Natural killer cell treated with Interleukin-12 subunit alpha and Interleukin-12 subunit beta and Interleukin-15 and Interleukin-18, amount 100 ng/mL, for 72 hours (primary cell): ENCODE data around the gene AKR7A3. TPM values are rescaled to one million over a fixed set of nuclear protein-coding genes. Genes with fewer than 3 reads are reported as not detected.

ENCODE experiments used
- ATAC-seq, 2 donors: fragments of 150-1000 bp; cut with Tn5 transposase in 1 of 2; sonication (Bioruptor Pico), chemical (Tn5 transposase) in 1 of 2; 2 replicates each; pipeline ENCODE4 v1.10.0; 2021
- DNase-seq: peaks from one replicate; pipeline ENCODE4 v3.0.0; 2022; ENCODE audit warnings: low spot score
- H3K27ac Mint-ChIP-seq, 2 donors: 1 replicate in 1 of 2; 2 replicates in 1 of 2; pipeline ENCODE4 v1.8.0; 2022; ENCODE audit warnings: mixed read lengths in 2 of 2, mild to moderate bottlenecking in 1 of 2, moderate library complexity in 1 of 2
- H3K27me3 Mint-ChIP-seq, 2 donors: 1 replicate in 1 of 2; 2 replicates in 1 of 2; pipeline ENCODE4 v1.8.0; 2022; ENCODE audit warnings: mixed read lengths in 2 of 2
- H3K36me3 Mint-ChIP-seq: one replicate; pipeline ENCODE4 v1.8.0; 2022; ENCODE audit warnings: mixed read lengths
- H3K4me1 Mint-ChIP-seq, 2 donors: 1 replicate in 1 of 2; 2 replicates in 1 of 2; pipeline ENCODE4 v1.8.0; 2022; ENCODE audit warnings: low read depth in 2 of 2, mixed read lengths in 2 of 2, mild to moderate bottlenecking in 1 of 2
- H3K4me3 Mint-ChIP-seq: one replicate; pipeline ENCODE4 v1.8.0; 2022; ENCODE audit warnings: mixed read lengths
- H3K9me3 Mint-ChIP-seq: 2 replicates; pipeline ENCODE4 v1.8.0; 2022; ENCODE audit warnings: mixed read lengths
- total RNA-seq, 2 donors: library from RNA; stranded (reverse); gene quantifications; one replicate each; pipeline ENCODE4 v1.2.3, GENCODE V29; 2022

The AKR7A3 gene
- total RNA-seq, 2 donors from 2014 or later: 0.43 to 2.0 TPM

DNA sequence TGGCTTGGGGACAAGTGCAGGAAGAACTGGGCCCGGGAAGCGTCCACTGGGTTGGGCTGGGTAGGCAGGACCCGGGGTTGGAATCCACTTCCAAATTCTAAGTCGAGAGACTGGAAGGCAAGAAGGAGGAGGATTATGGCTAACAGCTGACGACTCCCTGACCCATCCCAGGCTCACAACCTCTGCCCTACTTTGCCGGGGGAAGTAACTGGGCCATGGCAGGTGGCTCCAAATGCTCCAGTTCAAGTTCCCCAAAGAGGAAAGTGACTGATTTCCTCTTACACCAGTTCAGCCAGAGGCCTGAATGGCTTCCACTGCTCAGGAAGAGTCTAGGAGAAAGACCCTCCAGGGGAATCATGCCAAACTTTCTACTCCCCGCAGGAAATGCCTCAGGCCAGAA, 48.7 kb downstream of the AKR7A3 start:
- H3K4me1 Mint-ChIP-seq: peaks cover 3 to 6% of the 10 kb centered on the region in 2 donors
- DNase-seq (no peak), ATAC-seq (no peak)
- no peaks in the 10 kb centered on the region for H3K9me3 Mint-ChIP-seq
- no peaks in the 10 kb centered on the region for H3K27me3 Mint-ChIP-seq
- H3K36me3 Mint-ChIP-seq: peaks cover 15% of the 10 kb centered on the region
- no peak overlapping the region for H3K4me3 Mint-ChIP-seq
- H3K27ac Mint-ChIP-seq: no peak overlapping the region

DNA sequence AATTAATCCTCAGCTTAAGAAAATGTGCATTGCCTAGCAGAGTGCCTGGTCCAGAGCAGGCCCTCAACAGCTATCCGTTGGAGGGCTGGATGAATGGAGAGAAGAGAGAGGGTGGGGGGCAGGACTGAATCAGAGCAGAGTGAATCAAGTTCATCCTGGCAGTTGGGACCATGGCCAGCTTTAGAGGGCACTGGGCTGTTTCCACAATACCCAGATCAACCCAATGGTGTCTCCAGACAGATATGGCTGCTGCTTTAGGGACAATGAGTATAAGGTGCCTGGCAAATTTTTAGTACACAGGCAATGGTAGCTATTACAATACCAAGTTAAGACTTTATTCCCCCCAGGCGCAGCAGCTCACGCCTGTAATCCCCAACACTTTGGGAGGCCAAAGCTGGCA, 54.3 kb downstream of the AKR7A3 start:
- ATAC-seq: no peak
- Mint-ChIP-seq H3K27ac (no peak overlapping the region), H3K9me3 (no peaks in the 10 kb centered on the region), H3K27me3 (no peaks in the 10 kb centered on the region), H3K4me1 (no peaks in the 10 kb centered on the region), H3K4me3 (no peak overlapping the region), H3K36me3 (peaks cover 15% of the 10 kb centered on the region)
- DNase-seq: no peak

Other genes with a start within 250 kb of the AKR7A3 start
- gene UBR4, start 78.5 kb downstream of the AKR7A3 start, total RNA-seq: 100 to 1,000 TPM; 209 to 275 TPM
- 10 to 100 TPM; 54.2 to 85.7 TPM for gene EMC1, start 37.2 kb downstream of the AKR7A3 start, total RNA-seq
- 100 to 1,000 TPM in 1 of 2 donors, 10 to 100 TPM in 1; 65.5 to 139 TPM for gene MRTO4, start 37.0 kb downstream of the AKR7A3 start, total RNA-seq
- gene AKR7A2, start 23.4 kb upstream of the AKR7A3 start, total RNA-seq: 10 to 100 TPM; 29.6 to 37.7 TPM
- 10 to 100 TPM; 10.0 to 14.9 TPM for gene SLC66A1, start 23.6 kb upstream of the AKR7A3 start, total RNA-seq
- 100 to 1,000 TPM; 270 to 359 TPM for gene CAPZB, start 196.8 kb upstream of the AKR7A3 start, total RNA-seq